HL-60 (cell line): ENCODE results near the gene CTNND2.

Experiments
- DNase-seq, 2 experiments: peaks; one replicate each; pipeline ENCODE4 v3.0.0-alpha.2; 2010 to 2020; ENCODE audit warnings: low read depth in 1 of 2, low spot score in 1 of 2
- H3K27ac ChIP-seq: fragments of 250-450 bp; sonication (Bioruptor Pico); replicated peaks from 2 replicates; pipeline ENCODE4 v1.5.1; 2020; ENCODE audit warnings: mild to moderate bottlenecking, moderate library complexity
- H3K27me3 ChIP-seq: fragments of 250-450 bp; sonication (Bioruptor Pico); 2 replicates; pipeline ENCODE4 v1.5.1; 2021; ENCODE audit warnings: mild to moderate bottlenecking, moderate library complexity; ENCODE audit not compliant: insufficient read depth, poor library complexity, severe bottlenecking
- H3K4me3 ChIP-seq: replicated peaks from 2 replicates; pipeline ENCODE4 v1.5.1; 2011; ENCODE audit warnings: mild to moderate bottlenecking, control low read depth, low read length; ENCODE audit not compliant: insufficient read depth
- CTCF ChIP-seq: IDR thresholded peaks from one replicate; pipeline ENCODE4 v1.5.1; 2011; ENCODE audit warnings: low read length, control low read depth, inconsistent platforms; ENCODE audit not compliant: insufficient read depth
- GABPA ChIP-seq: IDR thresholded peaks from 2 replicates; pipeline ENCODE4 v1.6.1; 2012; ENCODE audit warnings: low read depth
- POLR2AphosphoS5 ChIP-seq: IDR thresholded peaks from 2 replicates; pipeline ENCODE4 v1.6.1; 2012; ENCODE audit warnings: low read depth
- REST ChIP-seq: IDR thresholded peaks from 2 replicates; pipeline ENCODE4 v1.6.1; 2012; ENCODE audit warnings: low read depth; ENCODE audit not compliant: insufficient replicate concordance
- SPI1 ChIP-seq: IDR thresholded peaks from 2 replicates; pipeline ENCODE4 v1.6.1; 2012; ENCODE audit warnings: low read depth, mild to moderate bottlenecking, borderline replicate concordance

CTNND2 gene

GRCh38 chr5:10934783-10935355 lies 969.4 kb downstream of the CTNND2 start:
- Histone ChIP-seq H3K27me3 (no peaks in the 10 kb centered on the region), H3K4me3 (no peak overlapping the region), H3K27ac (no peak overlapping the region)
- TF ChIP-seq REST = no peak
- no peak for TF ChIP-seq GABPA
- TF ChIP-seq CTCF = no peak
- no peak for DNase-seq

- DNase-seq = no peak
- TF ChIP-seq SPI1 = no peak
- no peak for TF ChIP-seq GABPA
- TF ChIP-seq POLR2AphosphoS5 = no peak
- TF ChIP-seq REST = no peak
- no peak for TF ChIP-seq CTCF
- Histone ChIP-seq H3K27me3 (no peaks in the 10 kb centered on the region), H3K4me3 (no peak overlapping the region), H3K27ac (no peak overlapping the region)
These were observed 971.1 kb downstream of the CTNND2 start for GRCh38 chr5:10933121-10933520.

GRCh38 chr5:10932426-10932825 lies 971.8 kb downstream of the CTNND2 start:
- no peak for DNase-seq
- Histone ChIP-seq H3K27ac (no peak overlapping the region), H3K27me3 (no peaks in the 10 kb centered on the region), H3K4me3 (no peak overlapping the region)
- TF ChIP-seq REST = no peak
- TF ChIP-seq CTCF = no peak
- TF ChIP-seq GABPA = no peak
